ENCODE results near the gene KPNA6. TPM values are rescaled to one million over a fixed set of nuclear protein-coding genes. Genes with fewer than 3 reads are reported as not detected.
A peak's percentile ranks its signal among the peaks of the same experiment; 100 is the strongest.

The KPNA6 gene
- total RNA-seq, 1 experiment from 2014 or later: 116 TPM

GRCh38 chr1:32105338-32105737 is 2.5 kb upstream of the KPNA6 start:
- intact Hi-C loops (cut with micrococcal nuclease; ENCODE audit: unreplicated experiment) (no loop called here), in situ Hi-C loops (cut with HindIII; ENCODE audit: low pct_unique_long_range_greater_than_20kb, low sequenced_read_pairs) (no loop called here)
- BruUV-seq (replicated peaks): no TSS peak
- H3K27me3 ChIP-seq (ENCODE audit: control insufficient read depth, insufficient read depth, low read length): no peaks in the 10 kb centered on the region
- no peak overlapping the region for H3K4me3 ChIP-seq (ENCODE audit: low read depth in 2 of 2, low read length in 2 of 2)
- no peak for ATAC-seq
- H3K36me3 ChIP-seq (ENCODE audit: control insufficient read depth, insufficient read depth, low read length): peaks cover 7% of the 10 kb centered on the region; the same call in 1 of the 2 replicates
- H3K4me1 ChIP-seq (ENCODE audit: control insufficient read depth, insufficient read depth, low read length): peaks cover 2% of the 10 kb centered on the region; the same call in 1 of the 2 replicates
- no peak overlapping the region for H3K27ac ChIP-seq (ENCODE audit: low read length)
- CTCF ChIA-PET: no interaction called here
- POLR2A ChIA-PET: no interaction called here
- no peaks in the 10 kb centered on the region for H3K9me3 ChIP-seq (ENCODE audit: control insufficient read depth, insufficient read depth, low read depth, low read length)
- no peak for DNase-seq (ENCODE audit: low read depth, low spot score)
- TF ChIP-seq REST (IDR thresholded peaks at IDR 0.05; ENCODE audit: insufficient read depth in 1 of 2, low read depth in 2 of 2, low read length in 1 of 2): no peak
- no peak for TF ChIP-seq TCF7L2 (IDR thresholded peaks at IDR 0.05; ENCODE audit: low read depth, low read length)
- TF ChIP-seq POLR2AphosphoS5 (IDR thresholded peaks at IDR 0.05; ENCODE audit: low read depth, low read length): no peak
- no peak for TF ChIP-seq SIN3A (IDR thresholded peaks at IDR 0.05; ENCODE audit: borderline replicate concordance, insufficient read depth, low read depth, low read length)
- TF ChIP-seq, protein P1, sequence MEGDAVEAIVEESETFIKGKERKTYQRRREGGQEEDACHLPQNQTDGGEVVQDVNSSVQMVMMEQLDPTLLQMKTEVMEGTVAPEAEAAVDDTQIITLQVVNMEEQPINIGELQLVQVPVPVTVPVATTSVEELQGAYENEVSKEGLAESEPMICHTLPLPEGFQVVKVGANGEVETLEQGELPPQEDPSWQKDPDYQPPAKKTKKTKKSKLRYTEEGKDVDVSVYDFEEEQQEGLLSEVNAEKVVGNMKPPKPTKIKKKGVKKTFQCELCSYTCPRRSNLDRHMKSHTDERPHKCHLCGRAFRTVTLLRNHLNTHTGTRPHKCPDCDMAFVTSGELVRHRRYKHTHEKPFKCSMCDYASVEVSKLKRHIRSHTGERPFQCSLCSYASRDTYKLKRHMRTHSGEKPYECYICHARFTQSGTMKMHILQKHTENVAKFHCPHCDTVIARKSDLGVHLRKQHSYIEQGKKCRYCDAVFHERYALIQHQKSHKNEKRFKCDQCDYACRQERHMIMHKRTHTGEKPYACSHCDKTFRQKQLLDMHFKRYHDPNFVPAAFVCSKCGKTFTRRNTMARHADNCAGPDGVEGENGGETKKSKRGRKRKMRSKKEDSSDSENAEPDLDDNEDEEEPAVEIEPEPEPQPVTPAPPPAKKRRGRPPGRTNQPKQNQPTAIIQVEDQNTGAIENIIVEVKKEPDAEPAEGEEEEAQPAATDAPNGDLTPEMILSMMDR (IDR thresholded peaks at IDR 0.05): no peak

DNA sequence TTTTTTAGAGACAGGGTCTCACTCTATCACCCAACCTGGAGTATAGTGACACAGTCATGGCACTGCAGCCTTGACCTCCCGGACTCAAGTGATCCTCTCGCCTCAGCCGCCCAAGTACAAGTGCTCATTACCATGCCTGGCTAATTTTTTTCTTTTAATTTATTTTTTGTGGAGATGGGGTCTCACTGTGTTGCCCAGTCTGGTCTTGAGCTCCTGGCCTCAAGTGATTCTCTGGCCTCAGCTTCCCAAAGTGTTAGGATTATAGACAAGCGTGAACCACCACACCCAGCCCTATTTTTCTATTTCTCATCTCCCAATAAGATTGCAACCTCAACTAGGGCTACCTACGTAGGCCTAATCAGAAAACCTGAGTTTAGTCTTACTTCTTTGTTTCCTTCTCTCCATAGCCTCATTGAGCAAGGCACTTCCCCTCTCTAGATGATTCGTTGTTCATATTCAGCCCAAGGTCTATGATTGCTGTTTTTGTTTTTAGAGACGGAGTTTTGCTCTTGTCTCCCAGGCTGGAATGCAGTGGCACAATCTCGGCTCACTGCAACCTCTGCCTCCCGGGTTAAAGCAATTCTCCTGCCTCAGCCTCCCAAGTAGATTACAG is 1.1 kb upstream of the KPNA6 start:
- CTCF ChIA-PET: no interaction called here
- in situ Hi-C loops (cut with HindIII; ENCODE audit: low pct_unique_long_range_greater_than_20kb, low sequenced_read_pairs) (no loop called here), intact Hi-C loops (cut with micrococcal nuclease; ENCODE audit: unreplicated experiment) (no loop called here)
- ATAC-seq: no peak
- H3K27me3 ChIP-seq (ENCODE audit: control insufficient read depth, insufficient read depth, low read length): no peaks in the 10 kb centered on the region
- peak overlapping the region; percentile 94 for H3K27ac ChIP-seq (ENCODE audit: low read length)
- H3K4me1 ChIP-seq (ENCODE audit: control insufficient read depth, insufficient read depth, low read length): peaks cover 14% of the 10 kb centered on the region; the same call in 1 of the 2 replicates
- TF ChIP-seq POLR2AphosphoS5 (IDR thresholded peaks at IDR 0.05; ENCODE audit: low read depth, low read length) (no peak), REST (IDR thresholded peaks at IDR 0.05; ENCODE audit: insufficient read depth in 1 of 2, low read depth in 2 of 2, low read length in 1 of 2) (no peak), SIN3A (IDR thresholded peaks at IDR 0.05; ENCODE audit: borderline replicate concordance, insufficient read depth, low read depth, low read length) (no peak), TCF7L2 (IDR thresholded peaks at IDR 0.05; ENCODE audit: low read depth, low read length) (no peak)
- TF ChIP-seq, protein P1 (IDR thresholded peaks at IDR 0.05): no peak
- BruUV-seq (replicated peaks): no TSS peak
- no peak overlapping the region for H3K4me3 ChIP-seq (ENCODE audit: low read depth in 2 of 2, low read length in 2 of 2)
- POLR2A ChIA-PET: interaction anchor here (0.6 kb wide), 1 partner anchor 91 kb away, joined by 4 read pairs; no protein-coding TSS in a partner anchor
- H3K36me3 ChIP-seq (ENCODE audit: control insufficient read depth, insufficient read depth, low read length): peaks cover 7% of the 10 kb centered on the region; the same call in 1 of the 2 replicates
- no peak for DNase-seq (ENCODE audit: low read depth, low spot score)
- no peaks in the 10 kb centered on the region for H3K9me3 ChIP-seq (ENCODE audit: control insufficient read depth, insufficient read depth, low read depth, low read length)

Measured in Panc1 (cell line).